Subcutaneous adipose tissue (tissue), 4 donors: ENCODE results near the gene DOCK4. TPM values are rescaled to one million over a fixed set of nuclear protein-coding genes. Genes with fewer than 3 reads are reported as not detected.

ENCODE experiments used
- CTCF ChIP-seq: fragments of 450-650 bp; IDR thresholded peaks from one replicate; pipeline ENCODE4 v1.5.1; 2016; ENCODE audit warnings: low read depth, mild to moderate bottlenecking, control low read depth, antibody characterized with exemption, moderate library complexity
- total RNA-seq, 4 donors: library from RNA; depleted of rRNA; stranded (reverse); fragments of >200 nt; gene quantifications; one replicate each; pipeline ENCODE4 v1.1.0, GENCODE V29; 2016

DOCK4 gene
- total RNA-seq, 4 donors from 2014 or later = 44.3 to 59.3 (median 52.5) TPM

DNA sequence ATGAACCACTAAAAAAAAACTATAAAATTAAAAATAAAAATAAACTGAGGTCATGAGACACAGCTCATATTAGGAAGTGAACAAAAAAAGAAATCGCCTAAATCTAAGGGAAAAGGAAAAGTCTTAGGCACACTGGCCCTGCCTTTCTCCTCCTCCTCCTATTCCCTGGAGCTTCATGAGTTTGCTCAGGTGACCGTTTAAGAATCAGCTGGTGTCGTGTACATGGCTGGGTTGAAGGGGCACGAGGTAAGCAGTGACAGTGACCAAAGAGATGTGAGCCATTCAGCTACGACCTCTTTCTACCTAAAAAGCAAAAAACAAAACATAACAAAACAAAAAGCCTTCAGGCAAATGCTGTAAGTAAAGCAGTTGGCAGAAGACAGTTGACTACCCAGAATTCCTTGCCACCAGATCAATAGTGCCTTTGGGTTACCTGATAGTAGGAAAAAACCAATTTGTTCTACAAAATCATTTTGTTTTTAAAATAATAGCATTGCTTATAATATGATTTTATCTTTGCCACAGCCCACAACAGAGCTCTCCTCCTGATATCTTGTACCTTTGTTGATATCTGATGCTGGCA, 135.4 kb downstream of the DOCK4 start:
- TF ChIP-seq CTCF = no peak

DNA sequence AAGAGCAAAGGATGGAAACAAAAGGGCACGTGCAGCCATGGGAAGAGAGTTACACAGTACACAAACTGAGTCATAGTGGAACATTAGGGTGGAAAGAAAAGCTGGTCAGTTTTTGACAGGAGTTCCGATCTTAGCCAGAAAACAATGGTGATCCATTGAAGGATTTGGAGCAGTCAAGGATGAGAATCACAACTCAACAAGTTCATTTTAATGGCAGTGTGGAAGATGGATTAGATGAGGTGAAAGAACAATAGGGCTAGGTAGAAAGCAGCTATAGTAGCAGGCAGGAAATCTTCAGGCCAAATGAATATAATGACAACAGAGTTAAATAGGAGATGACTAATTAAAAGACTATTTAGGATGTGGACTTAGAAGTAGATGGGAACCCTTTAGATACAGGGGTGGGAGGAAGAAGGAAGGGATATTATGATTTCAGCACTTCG, 136.3 kb downstream of the DOCK4 start:
- TF ChIP-seq CTCF = no peak

- TF ChIP-seq CTCF = no peak
Measured at GRCh38 chr7:112068967-112069366, 137.2 kb downstream of the DOCK4 start.

DNA sequence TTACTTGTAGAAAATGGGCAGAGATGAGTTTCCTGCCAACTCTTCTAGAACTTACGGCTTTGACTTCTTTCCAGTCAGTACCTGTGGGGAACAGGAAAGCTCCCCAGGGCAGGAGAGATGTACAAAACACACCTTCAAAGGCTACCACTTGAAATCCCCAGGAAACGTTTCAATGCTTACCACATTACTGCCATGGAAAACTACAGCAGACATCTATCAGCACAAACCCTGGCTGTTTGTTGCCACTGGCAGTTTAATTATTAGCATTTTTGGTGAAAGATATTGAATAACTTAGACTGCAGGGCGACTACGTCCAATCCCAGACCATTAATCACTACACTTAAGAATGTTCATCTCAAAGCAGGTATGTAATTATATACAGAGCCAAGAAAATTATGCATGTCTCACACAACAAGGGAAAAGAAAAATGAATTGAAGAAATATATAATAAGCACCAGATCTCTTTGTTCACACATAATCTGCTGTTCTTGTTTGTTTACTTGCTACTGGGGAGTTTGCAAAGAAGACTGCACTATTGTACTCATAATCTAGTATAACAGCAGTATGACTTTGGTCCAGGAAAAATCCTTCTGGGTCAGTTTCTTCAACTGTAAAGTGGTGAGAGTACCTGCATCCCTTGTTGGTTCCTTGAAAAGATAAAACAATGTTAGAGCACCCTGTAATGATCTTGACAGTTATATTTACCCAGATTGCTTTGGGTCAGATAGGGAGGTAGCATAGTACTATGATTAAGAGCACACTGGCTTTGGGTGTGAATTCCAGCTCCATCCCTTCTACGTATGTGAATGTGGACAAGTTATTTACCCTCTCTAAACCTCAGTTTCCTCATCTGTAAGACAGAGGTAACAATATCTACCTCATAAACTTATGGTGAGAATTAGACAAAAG, 138.3 kb downstream of the DOCK4 start:
- no peak for TF ChIP-seq CTCF

GRCh38 chr7:112067200-112067599, 139.0 kb downstream of the DOCK4 start:
- no peak for TF ChIP-seq CTCF

DNA sequence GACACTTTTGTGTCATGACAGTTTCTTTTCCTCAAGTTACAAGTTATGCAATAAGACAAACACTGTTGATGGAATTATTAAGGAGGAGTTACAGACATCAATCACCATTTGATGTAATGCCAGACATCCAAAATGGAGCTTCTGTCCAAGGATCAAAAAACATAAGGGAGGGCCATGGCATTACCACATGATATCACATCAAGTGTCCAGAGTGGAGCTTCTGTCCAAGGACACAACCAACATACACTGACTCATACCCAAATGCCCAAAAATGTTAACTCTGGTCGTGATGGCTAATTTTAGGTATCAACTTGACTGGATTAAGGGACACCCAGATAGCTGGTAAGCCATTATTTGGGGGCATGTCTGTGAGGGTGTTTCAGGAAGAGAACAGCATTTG, 140.4 kb downstream of the DOCK4 start:
- no peak for TF ChIP-seq CTCF

- TF ChIP-seq CTCF = no peak
Measured at GRCh38 chr7:112064627-112065385, 141.4 kb downstream of the DOCK4 start.
